ENCODE data around the gene CTU1. TPM values are rescaled to one million over a fixed set of nuclear protein-coding genes. Genes with fewer than 3 reads are reported as not detected.
A peak's percentile ranks its signal among the peaks of the same experiment; 100 is the strongest.

CTU1 gene
- total RNA-seq, 3 donors from 2014 or later, result 4.3 to 8.1 (median 4.8) TPM

DNA sequence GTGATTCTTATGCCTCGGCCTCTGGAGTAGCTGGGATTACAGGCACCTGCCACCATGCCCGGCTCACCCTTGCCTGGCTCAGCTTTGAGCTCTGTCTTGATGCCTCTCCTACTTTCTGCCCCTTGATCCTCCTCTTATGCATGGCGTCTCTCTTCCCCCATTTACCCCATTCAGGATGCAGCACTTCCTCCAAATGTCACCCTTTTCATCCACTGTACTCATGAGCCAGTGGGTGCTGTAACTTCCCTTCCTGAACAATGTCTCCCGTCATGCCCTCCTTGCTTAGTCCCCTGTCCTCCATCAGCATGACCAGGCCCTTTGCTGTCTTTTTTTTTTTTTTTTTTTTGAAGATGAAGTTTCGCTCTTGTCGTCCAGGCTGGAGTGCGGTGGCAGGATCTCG is 13.0 kb upstream of the CTU1 start:
- ATAC-seq, result no peak
- no peak for TF ChIP-seq CTCF (IDR thresholded peaks at IDR 0.05)
- H3K9me3 ChIP-seq, result no peaks in the 10 kb centered on the region
- no peak overlapping the region for H3K4me3 ChIP-seq
- no peaks in the 10 kb centered on the region for H3K4me1 ChIP-seq (ENCODE audit: low read depth)
- intact Hi-C loops (cut with DNase I, micrococcal nuclease), result no loop called here
- no peak for DNase-seq
- H3K36me3 ChIP-seq (ENCODE audit: low read depth), result no peaks in the 10 kb centered on the region

DNA sequence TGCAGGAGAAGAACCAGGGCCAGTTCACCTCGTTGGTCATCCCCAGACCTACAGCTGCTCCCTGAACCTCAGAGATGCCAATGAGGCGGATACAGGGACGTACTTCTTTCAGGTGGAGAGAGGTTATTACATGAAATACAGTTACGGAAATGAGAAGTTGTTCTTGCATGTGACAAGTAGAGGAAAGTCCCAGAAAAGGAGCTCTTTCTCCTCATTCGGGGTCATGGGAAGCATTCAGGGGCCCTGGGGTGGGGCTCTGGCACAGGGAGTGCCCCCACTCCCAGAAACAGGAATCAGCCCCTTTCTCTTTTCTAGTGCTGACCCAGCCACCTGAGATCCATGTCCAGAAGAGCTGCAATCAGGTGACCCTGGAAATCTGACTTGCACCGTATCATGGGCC is 12.0 kb upstream of the CTU1 start:
- intact Hi-C loops (cut with DNase I, micrococcal nuclease), result no loop called here
- no peaks in the 10 kb centered on the region for H3K4me1 ChIP-seq (ENCODE audit: low read depth)
- ATAC-seq, result no peak
- H3K36me3 ChIP-seq (ENCODE audit: low read depth), result no peaks in the 10 kb centered on the region
- no peaks in the 10 kb centered on the region for H3K9me3 ChIP-seq
- TF ChIP-seq CTCF (IDR thresholded peaks at IDR 0.05), result no peak
- DNase-seq, result no peak
- no peak overlapping the region for H3K4me3 ChIP-seq

DNA sequence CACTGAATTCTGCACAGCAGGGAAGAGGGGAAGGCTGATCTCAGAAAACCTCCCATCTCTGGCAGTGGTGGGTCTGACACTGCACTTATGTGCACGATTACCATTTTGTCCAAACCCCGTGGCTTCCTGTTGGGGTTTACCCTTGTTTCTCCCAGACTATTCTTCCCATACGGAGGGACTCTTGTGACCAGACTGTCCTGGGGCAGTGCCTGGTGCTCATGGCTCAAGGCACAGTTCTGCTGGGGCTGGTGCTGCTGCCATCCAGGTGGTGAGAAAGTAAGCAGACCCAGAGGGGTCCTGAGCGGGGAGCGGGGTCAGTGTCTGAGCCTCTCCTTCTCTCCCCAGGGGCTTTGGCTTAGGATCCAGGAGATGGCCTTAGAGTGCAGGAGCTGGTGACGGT is 11.4 kb upstream of the CTU1 start:
- ATAC-seq (no peak), DNase-seq (peak in 1 of 3 donors; percentile 34)
- TF ChIP-seq CTCF (IDR thresholded peaks at IDR 0.05), result no peak

DNA sequence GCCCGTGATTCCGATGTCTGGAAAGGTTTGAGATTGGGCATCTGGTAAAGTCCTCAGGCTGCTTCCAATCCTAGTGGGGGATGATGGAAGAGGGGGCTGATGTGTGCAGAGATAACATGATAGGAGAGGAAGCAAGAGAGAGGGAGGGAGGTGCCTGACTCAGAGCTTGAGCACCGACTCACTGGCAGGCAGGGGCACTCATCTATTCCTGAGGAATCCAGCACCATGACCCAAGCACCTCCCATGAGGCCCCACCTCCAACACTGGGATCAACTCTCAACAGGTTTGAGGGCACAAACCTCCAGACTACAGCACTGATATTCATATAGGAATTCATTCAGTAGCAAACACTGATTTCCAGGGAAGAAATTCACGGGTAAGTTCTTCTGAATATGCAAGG is 10.9 kb upstream of the CTU1 start:
- Histone ChIP-seq H3K36me3 (ENCODE audit: low read depth) (no peaks in the 10 kb centered on the region), H3K4me1 (ENCODE audit: low read depth) (no peaks in the 10 kb centered on the region), H3K9me3 (no peaks in the 10 kb centered on the region), H3K4me3 (no peak overlapping the region)
- intact Hi-C loops (cut with DNase I, micrococcal nuclease), result no loop called here
- ATAC-seq (no peak), DNase-seq (no peak)
- no peak for TF ChIP-seq CTCF (IDR thresholded peaks at IDR 0.05)

More for the DNA sequence above, 11.4 kb upstream of the CTU1 start:
- H3K9me3 ChIP-seq, result no peaks in the 10 kb centered on the region
- intact Hi-C loops (cut with DNase I, micrococcal nuclease), result no loop called here
- no peak overlapping the region for H3K4me3 ChIP-seq
- H3K4me1 ChIP-seq (ENCODE audit: low read depth), result no peaks in the 10 kb centered on the region
- H3K36me3 ChIP-seq (ENCODE audit: low read depth), result no peaks in the 10 kb centered on the region

DNA sequence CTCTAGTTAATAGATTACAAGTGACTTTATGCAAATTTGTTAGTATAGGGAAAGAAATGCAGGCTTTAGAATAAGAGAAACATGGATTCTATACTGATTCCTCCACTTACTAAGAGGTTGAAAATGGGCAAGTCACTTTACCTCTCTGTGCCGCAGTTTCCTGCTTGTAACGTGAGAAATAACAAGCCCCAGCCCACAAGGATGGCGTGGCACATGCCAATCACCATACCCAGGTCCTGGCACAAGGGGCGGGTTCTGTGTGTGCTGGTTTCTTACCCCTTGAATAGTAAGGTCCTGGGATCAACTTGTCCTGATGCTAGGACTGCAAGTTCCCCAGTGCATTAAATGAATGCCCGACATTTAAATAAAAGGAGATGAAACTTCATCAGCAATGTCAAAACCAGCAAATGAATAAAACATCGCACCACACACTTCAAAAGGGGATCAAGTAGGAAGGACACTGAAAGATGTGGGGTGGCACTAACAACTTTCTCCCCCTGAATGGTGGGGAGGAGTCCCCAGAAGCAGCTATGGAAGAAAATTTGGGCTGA is 8.6 kb upstream of the CTU1 start:
- Histone ChIP-seq H3K4me1 (ENCODE audit: low read depth) (no peaks in the 10 kb centered on the region), H3K4me3 (no peak overlapping the region), H3K36me3 (ENCODE audit: low read depth) (no peaks in the 10 kb centered on the region), H3K9me3 (no peaks in the 10 kb centered on the region)
- no peak for TF ChIP-seq CTCF (IDR thresholded peaks at IDR 0.05)
- intact Hi-C loops (cut with DNase I, micrococcal nuclease), result no loop called here
- DNase-seq (peak in 1 of 3 donors; percentile 42), ATAC-seq (no peak)
